GM19372 (cell line): ENCODE measurements around the gene OR4Q2.
"Not testable (repeated sequence)": the region's sequence is repeated elsewhere in the genome, so short reads cannot be mapped to it uniquely, and the experiment has no call there.

Source experiments
- ATAC-seq: cut with Tn5 transposase; IDR thresholded peaks from one replicate; pipeline ENCODE4 v1.9.1; 2021; ENCODE audit warnings: mild to moderate bottlenecking, low read depth, moderate library complexity; ENCODE audit not compliant: unreplicated experiment

The OR4Q2 gene

DNA sequence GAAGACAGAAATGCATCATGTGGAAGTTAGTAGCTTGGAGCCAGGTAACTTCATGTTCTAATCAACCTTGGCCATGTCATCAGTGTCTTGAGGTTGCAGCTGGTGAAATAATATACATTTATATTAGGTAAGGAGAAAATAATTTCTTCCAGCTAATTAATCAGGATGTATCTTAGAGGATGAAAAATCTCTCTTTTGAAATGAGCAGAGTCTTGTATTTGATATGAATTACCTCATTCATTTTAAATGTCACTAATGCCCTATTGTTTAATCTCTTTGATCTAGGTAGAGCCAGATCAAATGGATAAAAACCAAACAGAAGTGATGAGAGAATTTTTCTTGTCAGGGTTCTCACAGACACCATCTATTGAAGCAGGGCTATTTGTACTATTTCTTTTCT, at the start of gene OR4Q2:
TSS of gene OR4Q2 (plus strand) at position 301 of the 400 bp plus-strand sequence.
- no peak for ATAC-seq

DNA sequence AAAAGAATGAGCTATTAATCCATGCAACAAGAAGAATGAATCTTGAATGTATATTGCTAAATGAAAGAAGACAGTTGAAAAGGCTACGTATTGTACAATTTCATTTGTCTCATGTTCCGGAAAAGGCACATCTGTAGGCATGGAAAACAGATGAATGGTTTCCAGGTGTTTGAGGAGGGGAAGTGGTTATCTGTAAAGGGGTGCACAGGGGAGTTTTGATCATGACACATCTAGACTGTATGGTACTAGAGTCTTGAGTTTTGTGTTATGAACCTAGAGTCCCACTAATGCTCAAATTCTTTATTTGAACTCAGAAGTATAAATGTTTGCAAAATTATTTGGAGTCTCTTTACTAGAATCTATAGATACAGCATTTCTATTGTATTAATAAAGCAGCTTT, 32.2 kb upstream of the OR4Q2 start:
- ATAC-seq: not testable (repeated sequence)

DNA sequence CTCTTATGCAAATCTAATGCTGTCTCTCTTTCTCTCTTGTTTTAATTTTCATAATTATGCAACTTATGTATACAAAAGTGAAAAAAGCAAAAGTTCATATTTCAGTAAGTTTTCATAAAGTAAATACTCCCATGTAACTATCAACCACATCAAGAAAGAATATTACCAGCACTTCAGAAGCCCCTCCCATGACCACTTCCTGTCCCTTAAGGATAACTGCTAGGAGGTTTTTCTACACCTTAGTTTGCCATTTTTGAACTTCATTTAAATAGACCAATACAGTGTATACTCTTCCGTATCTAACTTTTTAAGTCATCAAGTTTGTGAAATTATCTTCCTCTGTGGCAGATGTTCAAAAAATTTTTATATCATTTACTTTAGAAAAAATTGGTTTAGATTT, 27.1 kb upstream of the OR4Q2 start:
- no peak for ATAC-seq

DNA sequence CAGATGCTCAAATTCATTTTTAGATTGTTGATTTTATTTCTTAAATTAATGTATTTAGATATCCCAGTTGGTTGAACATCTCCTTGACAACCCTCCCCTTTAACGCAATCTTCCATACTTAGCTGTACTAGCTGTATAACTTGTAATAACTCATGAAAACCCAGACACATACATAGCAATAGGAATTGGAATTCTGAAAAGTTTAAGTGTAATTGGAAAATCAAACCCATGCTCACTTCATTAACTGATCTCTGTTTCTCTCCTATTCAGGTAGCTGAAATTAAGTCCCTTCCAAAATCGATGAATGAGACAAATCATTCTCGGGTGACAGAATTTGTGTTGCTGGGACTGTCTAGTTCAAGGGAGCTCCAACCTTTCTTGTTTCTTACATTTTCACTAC, 26.7 kb upstream of the OR4Q2 start, which contains the start of gene OR4K15:
TSS of gene OR4K15 (plus strand) at position 301 of the 400 bp plus-strand sequence. CDS start at position 301, 0 bp downstream.
- ATAC-seq: no peak

DNA sequence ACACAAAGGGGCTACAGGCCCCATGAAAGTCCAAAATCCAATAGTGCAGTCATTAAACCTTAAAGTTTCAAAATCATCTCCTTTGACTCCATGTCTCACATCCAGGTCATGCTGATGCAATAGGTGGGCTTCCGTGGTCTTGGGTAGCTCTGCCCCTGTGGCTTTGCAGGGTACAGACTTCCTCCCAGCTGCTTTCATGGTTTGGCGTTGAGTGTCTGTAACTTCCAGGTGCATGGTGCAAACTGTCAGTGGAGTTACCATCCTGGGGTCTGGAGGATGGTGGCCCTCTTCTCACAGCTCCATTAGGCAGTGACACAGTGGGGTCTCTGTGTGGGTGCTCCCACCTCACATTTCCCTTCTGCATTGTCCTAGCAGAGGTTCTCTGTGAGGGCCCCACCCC, 8.5 kb upstream of the OR4Q2 start:
- ATAC-seq: no peak

DNA sequence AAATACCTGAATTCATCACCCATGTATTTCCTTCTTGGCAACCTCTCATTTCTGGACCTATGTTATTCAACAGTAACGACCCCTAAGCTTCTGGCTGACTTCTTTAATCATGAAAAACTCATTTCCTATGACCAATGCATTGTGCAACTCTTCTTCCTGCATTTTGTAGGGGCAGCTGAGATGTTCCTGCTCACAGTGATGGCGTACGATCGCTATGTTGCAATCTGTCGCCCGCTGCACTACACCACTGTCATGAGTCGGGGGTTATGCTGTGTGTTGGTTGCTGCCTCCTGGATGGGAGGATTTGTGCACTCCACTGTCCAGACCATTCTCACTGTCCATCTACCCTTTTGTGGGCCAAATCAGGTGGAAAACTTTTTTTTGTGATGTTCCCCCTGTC, 356 bp downstream of the OR4Q2 start:
- ATAC-seq: no peak

DNA sequence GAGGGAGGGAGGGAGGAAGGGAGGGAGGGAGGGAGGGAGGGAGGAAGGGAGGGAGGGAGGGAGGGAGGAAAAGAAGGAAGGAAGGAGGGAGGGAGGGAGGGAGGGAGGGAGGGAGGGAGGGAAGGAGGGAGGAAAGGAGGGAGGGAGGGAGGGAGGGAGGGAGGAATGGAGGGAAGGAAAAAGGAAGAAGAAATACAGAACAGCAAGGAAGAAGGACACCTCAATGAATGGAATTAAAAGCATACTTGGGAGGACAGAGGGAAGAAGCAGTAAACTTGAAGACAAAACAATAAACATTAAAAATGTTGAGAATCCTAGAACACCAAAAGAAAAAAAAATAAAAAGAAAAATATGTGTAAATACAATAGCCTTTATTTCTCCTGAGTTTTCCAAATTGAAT, 6.2 kb downstream of the OR4Q2 start:
- no peak for ATAC-seq

DNA sequence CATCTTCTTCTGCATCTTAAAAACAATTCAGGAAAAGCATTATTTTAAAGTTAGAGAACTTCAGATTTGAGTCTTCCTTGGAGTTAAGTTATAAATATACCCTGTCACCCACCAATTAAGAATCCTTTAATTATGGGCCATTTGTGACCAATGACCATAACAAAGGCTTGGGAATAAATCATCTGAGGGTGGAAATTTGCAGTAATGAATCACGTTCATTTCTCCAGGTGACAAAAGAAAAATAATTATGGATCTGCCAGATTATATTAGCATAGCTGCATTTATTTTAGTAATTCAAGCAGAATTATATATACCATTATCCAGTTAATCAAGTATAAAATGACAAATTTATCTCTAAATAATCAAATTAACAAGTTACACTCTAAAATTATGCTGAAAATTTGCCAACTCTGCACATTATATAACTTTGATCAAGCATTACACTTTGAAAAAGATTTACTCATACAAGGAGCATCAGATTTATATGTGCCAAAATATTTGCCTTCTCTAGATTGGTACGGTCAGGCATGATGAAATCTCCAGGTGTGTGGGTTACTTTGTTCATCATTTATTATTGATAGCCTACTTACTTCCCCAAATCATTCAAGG, 17.4 kb downstream of the OR4Q2 start, which contains the start of gene OR4K14:
TSS of gene OR4K14 (minus strand) at position 51 of the 609 bp plus-strand sequence. CDS start 4,114 bp downstream, outside the sequence.
- ATAC-seq: no peak

DNA sequence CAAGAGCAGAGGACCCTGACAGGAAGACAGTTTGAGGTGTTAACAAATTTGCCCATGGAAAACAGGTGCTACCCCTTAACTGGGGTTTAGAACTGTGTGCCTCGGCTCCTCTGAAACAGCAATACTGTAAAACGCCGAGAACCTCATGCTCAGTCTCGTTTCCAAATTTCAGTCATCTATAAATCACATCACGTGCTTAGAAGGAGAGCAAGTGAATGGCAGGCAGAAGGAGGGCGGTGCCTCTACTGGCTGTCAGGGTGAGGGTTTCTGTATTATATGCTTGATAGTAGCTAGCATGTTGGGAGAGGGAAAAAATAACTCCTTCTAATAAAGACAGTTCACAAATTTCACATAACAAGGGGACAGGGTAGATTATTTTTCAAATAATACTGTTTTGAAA, 29.1 kb downstream of the OR4Q2 start:
- ATAC-seq: no peak

DNA sequence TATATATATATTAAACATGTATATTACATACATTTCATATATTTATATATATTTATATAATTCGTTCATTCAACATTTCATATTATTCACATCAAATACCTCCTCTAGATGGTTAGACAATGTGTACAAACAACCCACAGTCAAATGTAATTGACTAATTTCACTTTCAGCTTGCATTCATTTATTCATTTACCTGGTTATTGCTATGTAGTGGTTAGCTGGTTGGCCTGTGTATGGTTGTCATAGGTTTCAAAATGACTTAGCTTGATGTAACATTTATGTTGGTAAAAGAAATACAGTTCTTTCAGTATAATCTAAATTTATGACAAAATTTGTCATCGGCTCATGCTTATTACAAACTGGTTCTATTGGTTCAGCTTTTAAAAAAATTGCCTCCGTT, 33.5 kb downstream of the OR4Q2 start:
- no peak for ATAC-seq

DNA sequence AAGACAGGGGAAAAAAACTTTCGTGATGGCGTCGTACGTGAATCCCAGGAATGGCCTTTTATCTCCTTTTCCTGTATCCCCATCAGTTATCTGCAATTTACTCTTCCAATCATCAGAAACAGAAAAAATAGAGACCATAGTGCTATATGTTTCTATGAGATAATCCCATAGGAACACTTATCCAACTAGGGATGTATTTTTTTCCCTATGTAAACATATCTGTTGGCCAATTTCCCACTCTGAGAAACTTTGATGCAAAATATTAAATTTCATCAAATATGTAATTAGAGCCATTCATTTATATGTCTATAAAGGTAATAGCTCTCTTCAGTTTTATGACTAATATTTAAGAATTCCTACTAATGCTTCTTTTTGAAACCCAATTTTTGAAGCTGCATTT, 34.0 kb downstream of the OR4Q2 start, which contains the start of gene OR4K13:
TSS of gene OR4K13 (minus strand) at position 101 of the 400 bp plus-strand sequence. CDS start 1,280 bp downstream, outside the sequence.
- ATAC-seq: no peak

DNA sequence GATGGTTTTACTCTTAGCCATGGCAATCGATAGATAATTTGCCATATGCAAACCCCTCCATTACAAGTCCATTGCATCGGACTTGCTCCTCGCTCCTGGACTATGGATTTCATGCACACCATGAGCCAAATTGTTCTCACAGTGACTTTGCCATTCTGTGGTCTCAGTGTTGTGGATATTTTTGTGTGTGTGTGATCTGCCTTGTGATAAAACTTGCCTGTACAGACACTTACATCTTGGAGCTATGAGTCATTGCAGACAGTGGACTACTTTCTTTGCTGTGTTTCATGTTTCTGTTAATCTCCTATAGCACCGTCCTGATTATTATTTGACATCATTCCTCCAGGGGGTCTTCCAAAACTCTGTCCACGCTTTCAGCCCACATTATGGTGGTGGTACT, 42.3 kb downstream of the OR4Q2 start:
- ATAC-seq: no peak

DNA sequence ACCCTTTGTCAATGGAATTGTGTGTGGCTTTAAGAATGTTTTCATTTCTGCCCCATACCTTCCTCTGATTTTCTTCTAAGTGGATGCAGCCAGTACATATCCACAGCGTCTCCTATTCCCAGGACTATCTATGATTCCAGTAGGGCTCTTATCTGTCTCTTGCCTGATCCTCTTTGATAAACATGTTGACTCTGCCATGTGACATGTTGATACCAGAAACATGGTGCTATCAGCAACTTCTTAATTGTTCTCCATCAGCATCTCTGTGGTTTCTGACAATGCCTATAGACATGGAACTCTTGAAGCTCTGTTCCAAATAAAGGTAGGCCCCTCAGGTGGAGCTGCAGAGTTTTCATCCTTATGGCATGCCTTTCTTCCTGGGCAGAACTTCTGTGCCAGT, 46.2 kb downstream of the OR4Q2 start:
- no peak for ATAC-seq
